ENCODE data around the gene DMTF1. TPM values are rescaled to one million over a fixed set of nuclear protein-coding genes. Genes with fewer than 3 reads are reported as not detected.
"Not testable (repeated sequence)": the region's sequence is repeated elsewhere in the genome, so short reads cannot be mapped to it uniquely, and the experiment has no call there.

Gene DMTF1
- total RNA-seq, 1 experiment from 2014 or later: 90.5 TPM

GRCh38 chr7:87202705-87203104 lies 50.5 kb downstream of the DMTF1 start:
- no peaks in the 10 kb centered on the region for H3K4me1 ChIP-seq (ENCODE audit: insufficient read depth, low read length, poor library complexity, severe bottlenecking)
- CTCF ChIA-PET: no interaction called here
- BruUV-seq (replicated peaks): no TSS peak
- H3K36me3 ChIP-seq (ENCODE audit: insufficient read depth, low read length, poor library complexity, severe bottlenecking): peaks cover 19% of the 10 kb centered on the region
- no peaks in the 10 kb centered on the region for H3K27me3 ChIP-seq (replicated peaks; ENCODE audit: insufficient read depth, low read depth, low read length, poor library complexity)
- no peak overlapping the region for H3K27ac ChIP-seq (ENCODE audit: low read depth, low read length, poor library complexity, severe bottlenecking)
- POLR2A ChIA-PET (ENCODE audit: low non-redundant PET): no interaction called here
- H3K4me3 ChIP-seq (ENCODE audit: low read depth, low read length, poor library complexity, severe bottlenecking): no peak overlapping the region
- H3K9me3 ChIP-seq (ENCODE audit: low read depth, low read length, poor library complexity, severe bottlenecking): peaks cover 19% of the 10 kb centered on the region
- no peak for DNase-seq (ENCODE audit: low spot score)
- TF ChIP-seq CTCF (conservative IDR thresholded peaks at IDR 0.05; ENCODE audit: low read depth, low read length): no peak
- TF ChIP-seq EZH2 (IDR thresholded peaks at IDR 0.05; ENCODE audit: borderline replicate concordance, low read depth, low read length, poor library complexity, severe bottlenecking): no peak
- intact Hi-C loops (cut with micrococcal nuclease; ENCODE audit: unreplicated experiment): no loop called here

DNA sequence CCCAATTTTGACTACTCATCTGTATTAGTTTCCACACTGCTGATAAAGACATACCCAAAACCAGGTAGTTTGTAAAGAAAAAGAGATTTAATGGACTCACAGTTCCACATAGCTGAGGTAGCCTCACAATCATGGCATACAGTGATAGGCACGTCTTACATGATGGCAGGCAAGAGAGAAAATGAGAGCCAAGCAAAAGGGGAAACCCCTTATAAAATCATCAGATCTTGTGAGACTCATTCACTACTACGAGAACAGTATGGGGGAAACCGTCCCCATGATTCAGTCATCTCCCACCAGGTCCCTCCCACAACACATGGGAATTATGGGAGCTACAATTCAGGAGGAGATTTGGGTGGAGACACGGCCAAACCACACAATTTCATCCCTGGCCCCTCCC lies 51.7 kb downstream of the DMTF1 start:
- H3K4me3 ChIP-seq (ENCODE audit: low read depth, low read length, poor library complexity, severe bottlenecking); CTCF ChIA-PET; intact Hi-C loops (cut with micrococcal nuclease; ENCODE audit: unreplicated experiment); H3K27ac ChIP-seq (ENCODE audit: low read depth, low read length, poor library complexity, severe bottlenecking); H3K27me3 ChIP-seq (replicated peaks; ENCODE audit: insufficient read depth, low read depth, low read length, poor library complexity); H3K4me1 ChIP-seq (ENCODE audit: insufficient read depth, low read length, poor library complexity, severe bottlenecking); DNase-seq (ENCODE audit: low spot score); BruUV-seq (replicated peaks): not testable (repeated sequence)
- Histone ChIP-seq H3K36me3 (ENCODE audit: insufficient read depth, low read length, poor library complexity, severe bottlenecking) (peaks cover 15% of the 10 kb centered on the region), H3K9me3 (ENCODE audit: low read depth, low read length, poor library complexity, severe bottlenecking) (peaks cover 19% of the 10 kb centered on the region)
- POLR2A ChIA-PET (ENCODE audit: low non-redundant PET): interaction anchor here (0.7 kb wide), 1 partner anchor 52 kb away, joined by 4 read pairs; the partner anchor contains the start of gene DMTF1

DNA sequence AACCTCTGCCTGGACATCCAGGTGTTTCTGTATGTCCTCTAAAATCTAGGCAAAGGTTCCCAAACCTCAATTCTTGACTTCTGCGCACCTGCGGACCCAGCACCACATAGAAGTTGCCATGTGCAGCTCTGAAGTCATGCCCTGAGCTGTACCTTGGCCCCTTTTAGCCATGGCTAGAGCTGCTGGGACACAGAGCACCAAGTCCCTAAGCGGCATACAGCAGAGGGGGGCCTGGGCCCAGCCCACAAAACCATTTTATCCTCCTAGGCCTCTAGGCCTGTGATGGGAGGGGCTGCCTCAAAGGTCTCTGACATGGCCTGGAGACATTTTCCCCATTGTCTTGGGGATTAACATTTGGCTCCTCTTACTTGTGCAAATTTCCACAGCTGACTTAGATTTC lies 52.7 kb downstream of the DMTF1 start:
- Histone ChIP-seq H3K4me1 (ENCODE audit: insufficient read depth, low read length, poor library complexity, severe bottlenecking) (no peaks in the 10 kb centered on the region), H3K36me3 (ENCODE audit: insufficient read depth, low read length, poor library complexity, severe bottlenecking) (peaks cover 16% of the 10 kb centered on the region), H3K9me3 (ENCODE audit: low read depth, low read length, poor library complexity, severe bottlenecking) (peaks cover 19% of the 10 kb centered on the region), H3K27me3 (replicated peaks; ENCODE audit: insufficient read depth, low read depth, low read length, poor library complexity) (no peaks in the 10 kb centered on the region), H3K4me3 (ENCODE audit: low read depth, low read length, poor library complexity, severe bottlenecking) (no peak overlapping the region), H3K27ac (ENCODE audit: low read depth, low read length, poor library complexity, severe bottlenecking) (no peak overlapping the region)
- no peak for DNase-seq (ENCODE audit: low spot score)
- CTCF ChIA-PET: no interaction called here
- POLR2A ChIA-PET (ENCODE audit: low non-redundant PET): no interaction called here
- TF ChIP-seq CTCF (conservative IDR thresholded peaks at IDR 0.05; ENCODE audit: low read depth, low read length) (no peak), EZH2 (IDR thresholded peaks at IDR 0.05; ENCODE audit: borderline replicate concordance, low read depth, low read length, poor library complexity, severe bottlenecking) (no peak)
- intact Hi-C loops (cut with micrococcal nuclease; ENCODE audit: unreplicated experiment): no loop called here
- BruUV-seq (replicated peaks): no TSS peak

- intact Hi-C loops (cut with micrococcal nuclease; ENCODE audit: unreplicated experiment); H3K4me1 ChIP-seq (ENCODE audit: insufficient read depth, low read length, poor library complexity, severe bottlenecking); CTCF ChIA-PET; POLR2A ChIA-PET (ENCODE audit: low non-redundant PET); DNase-seq (ENCODE audit: low spot score); H3K4me3 ChIP-seq (ENCODE audit: low read depth, low read length, poor library complexity, severe bottlenecking); H3K27me3 ChIP-seq (replicated peaks; ENCODE audit: insufficient read depth, low read depth, low read length, poor library complexity); BruUV-seq (replicated peaks); H3K27ac ChIP-seq (ENCODE audit: low read depth, low read length, poor library complexity, severe bottlenecking): not testable (repeated sequence)
- Histone ChIP-seq H3K36me3 (ENCODE audit: insufficient read depth, low read length, poor library complexity, severe bottlenecking) (peaks cover 16% of the 10 kb centered on the region), H3K9me3 (ENCODE audit: low read depth, low read length, poor library complexity, severe bottlenecking) (peaks cover 19% of the 10 kb centered on the region)
Observed at GRCh38 chr7:87205701-87206100, 53.4 kb downstream of the DMTF1 start.
